OCI-LY1 (cell line): ENCODE results near the gene ZNF814.

Experiments used
- H2AFZ ChIP-seq: fragments of 200-600 bp; sonication (generic), shearing (Covaris generic); 2 replicates; pipeline ENCODE4 v1.6.0; 2014; ENCODE audit warnings: antibody characterized with exemption, mild to moderate bottlenecking, low read length
- H3F3A ChIP-seq: fragments of 200-600 bp; sonication (generic), shearing (Covaris generic); 2 replicates; pipeline ENCODE4 v1.6.0; 2014; ENCODE audit warnings: mild to moderate bottlenecking, antibody characterized with exemption, low read length, moderate library complexity; ENCODE audit not compliant: insufficient read depth
- H3K27ac ChIP-seq: fragments of 200-600 bp; sonication (generic); 2 replicates; pipeline ENCODE4 v1.5.1; 2014; ENCODE audit warnings: low read length, mixed run types, mild to moderate bottlenecking, low read depth; ENCODE audit not compliant: poor library complexity, severe bottlenecking
- H3K27me3 ChIP-seq: fragments of 200-600 bp; sonication (generic); 2 replicates; pipeline ENCODE4 v1.6.0; 2014; ENCODE audit warnings: antibody characterized with exemption, mild to moderate bottlenecking, low read length, moderate library complexity; ENCODE audit not compliant: insufficient read depth
- H3K36me3 ChIP-seq: fragments of 200-600 bp; sonication (generic); 2 replicates; pipeline ENCODE4 v1.6.1; 2014; ENCODE audit warnings: mild to moderate bottlenecking, antibody characterized with exemption, low read length, moderate library complexity, mixed read lengths; ENCODE audit not compliant: insufficient read depth
- H3K4me1 ChIP-seq: fragments of 200-600 bp; sonication (generic); 2 replicates; pipeline ENCODE4 v1.5.1; 2014; ENCODE audit warnings: mild to moderate bottlenecking, low read length, moderate library complexity; ENCODE audit not compliant: insufficient read depth, severe bottlenecking
- H3K4me2 ChIP-seq: fragments of 200-600 bp; sonication (generic), shearing (Covaris generic); 2 replicates; pipeline ENCODE4 v1.6.1; 2014; ENCODE audit warnings: low read length
- H3K4me3 ChIP-seq: fragments of 200-600 bp; sonication (generic); 2 replicates; pipeline ENCODE4 v1.5.1; 2014; ENCODE audit warnings: low read length, low read depth, mild to moderate bottlenecking, mixed read lengths; ENCODE audit not compliant: poor library complexity, severe bottlenecking
- H3K79me2 ChIP-seq: fragments of 200-600 bp; shearing (Covaris generic); 2 replicates; pipeline ENCODE4 v1.6.1; 2016; ENCODE audit warnings: mixed run types, low read length, mixed read lengths; ENCODE audit not compliant: insufficient read depth
- H3K9ac ChIP-seq: fragments of 200-600 bp; sonication (generic), shearing (Covaris generic); 2 replicates; pipeline ENCODE4 v1.6.1; 2014; ENCODE audit warnings: mild to moderate bottlenecking, low read length, mixed read lengths
- H3K9me2 ChIP-seq: fragments of 200-600 bp; sonication (generic), shearing (Covaris generic); 2 replicates; pipeline ENCODE4 v1.6.1; 2014; ENCODE audit warnings: low read depth, mild to moderate bottlenecking, low read length, mixed read lengths
- H3K9me3 ChIP-seq: fragments of 200-600 bp; shearing (Covaris generic); 2 replicates; pipeline ENCODE4 v1.6.1; 2014; ENCODE audit warnings: low read length, mixed read lengths
- H4K20me1 ChIP-seq: fragments of 200-600 bp; sonication (generic), shearing (Covaris generic); 2 replicates; pipeline ENCODE4 v1.6.0; 2016; ENCODE audit warnings: mild to moderate bottlenecking, low read length; ENCODE audit not compliant: insufficient read depth
- EZH2 ChIP-seq: fragments of 200-600 bp; sonication (generic), shearing (Covaris generic); IDR thresholded peaks from 2 replicates; pipeline ENCODE4 v1.8.0; 2017; ENCODE audit warnings: borderline replicate concordance, mixed run types, mild to moderate bottlenecking, antibody characterized with exemption, low read length, moderate library complexity, mixed read lengths
- TF ChIP-seq, protein P1 (sequence below): fragments of 200-600 bp; sonication (generic), shearing (Covaris generic); IDR thresholded peaks from 2 replicates; pipeline ENCODE4 v1.5.1; 2017; ENCODE audit warnings: mild to moderate bottlenecking, antibody characterized with exemption, low read length, moderate library complexity, mixed read lengths

Gene ZNF814

DNA sequence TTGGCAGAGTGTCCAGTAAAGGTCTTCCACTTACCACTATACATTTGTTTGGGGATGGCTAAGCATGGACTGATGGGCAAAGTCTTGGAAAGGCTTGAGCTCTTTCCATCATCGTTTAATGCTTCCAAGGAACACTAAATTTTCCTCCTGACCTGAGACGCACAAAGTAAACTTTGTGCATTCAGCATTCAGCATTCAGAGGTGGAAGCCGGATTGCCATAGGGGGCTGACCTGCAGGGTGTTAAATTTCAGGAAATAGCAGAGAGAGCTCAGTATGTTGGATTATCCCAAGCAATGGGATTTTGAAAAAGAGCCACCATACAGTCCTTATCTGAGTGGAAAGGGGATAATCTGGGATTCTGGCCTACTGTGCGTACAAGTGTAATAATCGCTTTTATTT is 88.1 kb downstream of the ZNF814 start:
- no peak overlapping the region for H3K27ac ChIP-seq
- H3K9me3 ChIP-seq, result no peaks in the 10 kb centered on the region
- no peak overlapping the region for H3K4me3 ChIP-seq
- TF ChIP-seq, protein P1, sequence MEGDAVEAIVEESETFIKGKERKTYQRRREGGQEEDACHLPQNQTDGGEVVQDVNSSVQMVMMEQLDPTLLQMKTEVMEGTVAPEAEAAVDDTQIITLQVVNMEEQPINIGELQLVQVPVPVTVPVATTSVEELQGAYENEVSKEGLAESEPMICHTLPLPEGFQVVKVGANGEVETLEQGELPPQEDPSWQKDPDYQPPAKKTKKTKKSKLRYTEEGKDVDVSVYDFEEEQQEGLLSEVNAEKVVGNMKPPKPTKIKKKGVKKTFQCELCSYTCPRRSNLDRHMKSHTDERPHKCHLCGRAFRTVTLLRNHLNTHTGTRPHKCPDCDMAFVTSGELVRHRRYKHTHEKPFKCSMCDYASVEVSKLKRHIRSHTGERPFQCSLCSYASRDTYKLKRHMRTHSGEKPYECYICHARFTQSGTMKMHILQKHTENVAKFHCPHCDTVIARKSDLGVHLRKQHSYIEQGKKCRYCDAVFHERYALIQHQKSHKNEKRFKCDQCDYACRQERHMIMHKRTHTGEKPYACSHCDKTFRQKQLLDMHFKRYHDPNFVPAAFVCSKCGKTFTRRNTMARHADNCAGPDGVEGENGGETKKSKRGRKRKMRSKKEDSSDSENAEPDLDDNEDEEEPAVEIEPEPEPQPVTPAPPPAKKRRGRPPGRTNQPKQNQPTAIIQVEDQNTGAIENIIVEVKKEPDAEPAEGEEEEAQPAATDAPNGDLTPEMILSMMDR, result no peak
- no peak for TF ChIP-seq EZH2
- 0 out of 2 replicates have a peak, but pooled peaks cover 5% of the 10 kb centered on the region for H3K79me2 ChIP-seq
- peaks cover 8% of the 10 kb centered on the region for H3K4me1 ChIP-seq
- H2AFZ ChIP-seq, result no peak overlapping the region
- H3F3A ChIP-seq, result no peaks in the 10 kb centered on the region
- no peaks in the 10 kb centered on the region for H3K9me2 ChIP-seq
- no peak overlapping the region for H3K9ac ChIP-seq
- H3K27me3 ChIP-seq, result no peaks in the 10 kb centered on the region
- no peaks in the 10 kb centered on the region for H4K20me1 ChIP-seq
- peaks cover 33% of the 10 kb centered on the region for H3K36me3 ChIP-seq
- H3K4me2 ChIP-seq, result no peak overlapping the region
